Hypothalamus (tissue), 51 donors: ENCODE measurements around the gene OR9Q1.
A peak's percentile ranks its signal among the peaks of the same experiment; 100 is the strongest.
"Not testable (repeated sequence)": the region's sequence is repeated elsewhere in the genome, so short reads cannot be mapped to it uniquely, and the experiment has no call there.

Source experiments
- DNase-seq, 51 donors: peaks; one replicate each; lab custom pipeline; 2025; lab: John Stamatoyannopoulos, UW

Gene OR9Q1

GRCh38 chr11:58023435-58023931 lies at the start of gene OR9Q1:
OR9Q1 (plus strand) TSS chr11:58023881; CDS start chr11:58179445, 155,564 bp downstream.
- DNase-seq, result no peak

- DNase-seq, result no peak
Observed at GRCh38 chr11:57974132-57974531, 49.5 kb upstream of the OR9Q1 start.

- peak in 1 of 51 donors; percentile 13 for DNase-seq
Observed at GRCh38 chr11:57974848-57975601, 48.7 kb upstream of the OR9Q1 start.

GRCh38 chr11:57977709-57978108 lies 46.0 kb upstream of the OR9Q1 start:
- no peak for DNase-seq

GRCh38 chr11:57978686-57979531 lies 44.8 kb upstream of the OR9Q1 start:
- no peak for DNase-seq

GRCh38 chr11:57979532-57980079 lies 44.1 kb upstream of the OR9Q1 start:
- no peak for DNase-seq

GRCh38 chr11:57980201-57980600 lies 43.5 kb upstream of the OR9Q1 start:
- DNase-seq, result no peak

GRCh38 chr11:57981536-57981935 lies 42.1 kb upstream of the OR9Q1 start:
- no peak for DNase-seq

- no peak for DNase-seq
Observed at GRCh38 chr11:57982776-57983175, 40.9 kb upstream of the OR9Q1 start.

- DNase-seq, result peak in 3 of 51 donors; percentile 2 to 9 (median 6)
Observed at GRCh38 chr11:57983191-57983590, 40.5 kb upstream of the OR9Q1 start.

GRCh38 chr11:57999523-57999922 lies 24.2 kb upstream of the OR9Q1 start:
- not testable (repeated sequence) for DNase-seq

GRCh38 chr11:58000021-58000420 lies 23.7 kb upstream of the OR9Q1 start:
- not testable (repeated sequence) for DNase-seq

- no peak for DNase-seq
Observed at GRCh38 chr11:58000699-58001098, 23.0 kb upstream of the OR9Q1 start.

- no peak for DNase-seq
Observed at GRCh38 chr11:58003036-58003435, 20.6 kb upstream of the OR9Q1 start.

GRCh38 chr11:58003591-58003990 lies 20.1 kb upstream of the OR9Q1 start:
- no peak for DNase-seq

GRCh38 chr11:58004664-58005063 lies 19.0 kb upstream of the OR9Q1 start:
- no peak for DNase-seq

- DNase-seq, result no peak
Observed at GRCh38 chr11:58006940-58007339, 16.7 kb upstream of the OR9Q1 start.

GRCh38 chr11:58011771-58012170 lies 11.9 kb upstream of the OR9Q1 start:
- DNase-seq, result no peak

- DNase-seq, result peak in 1 of 51 donors; percentile 3
Observed at GRCh38 chr11:58024601-58025091, 965 bp downstream of the OR9Q1 start.

- no peak for DNase-seq
Observed at GRCh38 chr11:58027341-58027740, 3.7 kb downstream of the OR9Q1 start.
